A549 treated with AZD9567 at 1 μM for 4 hours (cell line): ENCODE results near the gene USP53. TPM values are rescaled to one million over a fixed set of nuclear protein-coding genes. Genes with fewer than 3 reads are reported as not detected.

Experiments
- total RNA-seq: library from RNA; stranded (reverse); fragments of 200-300 nt; extraction: Qiagen RNA extraction; gene quantifications from 5 replicates; pipeline ENCODE4 v1.2.3, GENCODE V29; 2022; ENCODE audit not compliant: insufficient read depth

The USP53 gene
- 5.2 to 9.5 TPM (median 7.3 TPM) in 5 replicates for total RNA-seq

GRCh38 chr4:119212234-119212963 is at the start of gene USP53:
Gene USP53 (plus strand): TSS chr4:119212713. CDS start chr4:119239760, 27,047 bp downstream.

GRCh38 chr4:119321921-119322687 is 109.6 kb downstream of the USP53 start, which contains the start of gene FABP2:
Gene FABP2 (minus strand): TSS chr4:119322138. CDS start chr4:119322102, 36 bp downstream.

Other genes with a start within 250 kb of the USP53 start
- gene MYOZ2, start 76.9 kb upstream of the USP53 start, total RNA-seq, result 0.02 TPM in 1 of 5 replicates, not detected in the others
- not detected in 5 replicates for gene FABP2, start 109.4 kb downstream of the USP53 start, total RNA-seq